ENCODE results near the gene STX16. TPM values are rescaled to one million over a fixed set of nuclear protein-coding genes. Genes with fewer than 3 reads are reported as not detected.

Gene STX16
- total RNA-seq, 3 donors from 2014 or later: 42.2 to 70.4 (median 43.1) TPM

DNA sequence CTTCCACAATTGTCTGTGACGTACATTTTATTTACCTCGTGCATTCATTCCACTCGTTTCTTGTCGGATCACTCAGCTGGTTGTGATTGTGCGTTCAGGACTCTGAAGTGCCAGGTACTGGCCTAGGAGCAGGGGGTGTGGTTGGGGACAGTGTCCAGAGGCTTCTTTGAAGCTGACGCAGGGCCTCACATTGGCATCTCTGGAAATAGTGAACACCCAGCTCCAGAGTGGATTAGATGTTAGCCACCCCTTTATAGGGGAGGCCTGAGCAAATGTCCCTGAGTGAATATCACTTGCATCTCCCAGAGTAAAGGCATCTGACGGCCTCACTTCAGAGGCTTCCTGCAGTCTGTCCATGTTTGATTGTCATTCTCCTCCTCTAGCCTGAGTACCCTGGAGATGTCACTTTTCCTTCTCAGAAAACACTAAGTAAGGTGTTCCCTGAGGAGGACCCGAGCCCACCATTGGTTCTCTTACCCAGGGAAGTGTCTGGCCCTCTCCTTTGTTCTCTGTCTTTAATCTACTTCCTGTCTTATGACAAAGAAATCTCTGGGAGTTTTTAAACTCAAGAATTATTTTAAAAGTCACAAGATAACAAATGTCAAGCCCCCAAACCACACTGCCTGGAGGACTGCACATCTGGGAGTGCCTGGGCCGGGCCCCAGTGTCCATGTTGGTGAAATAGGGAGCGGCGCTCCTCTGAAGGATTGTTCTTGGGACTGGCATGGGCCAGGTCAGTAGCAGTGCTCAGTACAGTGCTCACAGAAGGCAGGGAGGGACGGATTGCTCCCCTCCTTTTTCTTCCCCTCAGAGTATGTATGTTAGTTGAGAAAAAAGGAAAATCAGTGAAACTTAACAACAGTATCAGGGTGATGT, 10.8 kb downstream of the STX16 start:
- no peak overlapping the region for H3K4me3 ChIP-seq
- TF ChIP-seq, protein P1, sequence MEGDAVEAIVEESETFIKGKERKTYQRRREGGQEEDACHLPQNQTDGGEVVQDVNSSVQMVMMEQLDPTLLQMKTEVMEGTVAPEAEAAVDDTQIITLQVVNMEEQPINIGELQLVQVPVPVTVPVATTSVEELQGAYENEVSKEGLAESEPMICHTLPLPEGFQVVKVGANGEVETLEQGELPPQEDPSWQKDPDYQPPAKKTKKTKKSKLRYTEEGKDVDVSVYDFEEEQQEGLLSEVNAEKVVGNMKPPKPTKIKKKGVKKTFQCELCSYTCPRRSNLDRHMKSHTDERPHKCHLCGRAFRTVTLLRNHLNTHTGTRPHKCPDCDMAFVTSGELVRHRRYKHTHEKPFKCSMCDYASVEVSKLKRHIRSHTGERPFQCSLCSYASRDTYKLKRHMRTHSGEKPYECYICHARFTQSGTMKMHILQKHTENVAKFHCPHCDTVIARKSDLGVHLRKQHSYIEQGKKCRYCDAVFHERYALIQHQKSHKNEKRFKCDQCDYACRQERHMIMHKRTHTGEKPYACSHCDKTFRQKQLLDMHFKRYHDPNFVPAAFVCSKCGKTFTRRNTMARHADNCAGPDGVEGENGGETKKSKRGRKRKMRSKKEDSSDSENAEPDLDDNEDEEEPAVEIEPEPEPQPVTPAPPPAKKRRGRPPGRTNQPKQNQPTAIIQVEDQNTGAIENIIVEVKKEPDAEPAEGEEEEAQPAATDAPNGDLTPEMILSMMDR (IDR thresholded peaks at IDR 0.05): no peak
- DNase-seq (no peak), ATAC-seq (no peak)
- intact Hi-C loops (cut with DNase I, micrococcal nuclease): no loop called here
- no peaks in the 10 kb centered on the region for H3K9me3 ChIP-seq
- H3K36me3 ChIP-seq (ENCODE audit: low read depth): no peaks in the 10 kb centered on the region
- no peaks in the 10 kb centered on the region for H3K4me1 ChIP-seq (ENCODE audit: low read depth)

DNA sequence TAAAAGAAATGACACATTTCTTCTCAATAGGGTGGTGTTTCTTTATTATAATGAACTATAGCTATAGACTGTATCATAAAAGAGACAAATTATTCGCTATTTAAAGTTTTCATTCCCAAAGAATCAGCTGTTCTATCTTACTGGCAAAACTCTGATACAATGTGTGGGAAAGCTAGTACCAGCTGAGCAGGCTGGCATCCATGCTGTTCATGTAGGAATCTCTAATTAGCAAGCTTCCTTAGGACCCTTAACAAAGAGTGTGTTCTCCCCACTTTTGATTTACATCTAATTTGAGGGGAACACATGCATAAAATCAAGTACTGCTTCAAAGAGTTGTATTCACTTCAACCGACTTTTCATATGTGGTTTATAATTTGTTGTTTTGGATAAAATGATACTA, 13.2 kb downstream of the STX16 start:
- no peaks in the 10 kb centered on the region for H3K4me1 ChIP-seq (ENCODE audit: low read depth)
- H3K9me3 ChIP-seq: no peaks in the 10 kb centered on the region
- DNase-seq (no peak), ATAC-seq (no peak)
- intact Hi-C loops (cut with DNase I, micrococcal nuclease): no loop called here
- TF ChIP-seq, protein P1 (IDR thresholded peaks at IDR 0.05): no peak
- H3K36me3 ChIP-seq (ENCODE audit: low read depth): no peaks in the 10 kb centered on the region
- H3K4me3 ChIP-seq: no peak overlapping the region

DNA sequence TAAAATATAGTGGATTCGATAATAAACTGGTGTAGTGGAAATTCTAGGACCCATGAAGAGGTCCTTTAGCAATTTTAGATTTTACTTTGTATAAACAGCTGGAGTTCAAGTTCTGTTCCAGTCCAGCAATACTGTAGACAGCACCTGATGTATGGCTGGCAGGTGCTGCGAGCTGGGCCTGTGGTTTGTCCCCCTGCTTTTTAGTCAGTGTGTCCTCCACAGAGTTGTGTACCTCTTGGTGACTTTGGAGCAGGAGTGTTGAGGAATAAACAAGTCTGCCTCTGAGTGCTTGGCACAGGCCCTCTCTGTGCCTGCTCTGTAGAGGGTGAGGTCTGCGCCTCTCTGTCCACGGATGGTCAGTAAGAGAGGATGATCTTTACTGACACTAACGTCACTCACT, 13.8 kb downstream of the STX16 start:
- intact Hi-C loops (cut with DNase I, micrococcal nuclease): no loop called here
- TF ChIP-seq, protein P1 (IDR thresholded peaks at IDR 0.05): no peak
- Histone ChIP-seq H3K9me3 (no peaks in the 10 kb centered on the region), H3K36me3 (ENCODE audit: low read depth) (no peaks in the 10 kb centered on the region), H3K4me3 (no peak overlapping the region), H3K4me1 (ENCODE audit: low read depth) (no peaks in the 10 kb centered on the region)
- no peak for ATAC-seq
- DNase-seq: no peak

DNA sequence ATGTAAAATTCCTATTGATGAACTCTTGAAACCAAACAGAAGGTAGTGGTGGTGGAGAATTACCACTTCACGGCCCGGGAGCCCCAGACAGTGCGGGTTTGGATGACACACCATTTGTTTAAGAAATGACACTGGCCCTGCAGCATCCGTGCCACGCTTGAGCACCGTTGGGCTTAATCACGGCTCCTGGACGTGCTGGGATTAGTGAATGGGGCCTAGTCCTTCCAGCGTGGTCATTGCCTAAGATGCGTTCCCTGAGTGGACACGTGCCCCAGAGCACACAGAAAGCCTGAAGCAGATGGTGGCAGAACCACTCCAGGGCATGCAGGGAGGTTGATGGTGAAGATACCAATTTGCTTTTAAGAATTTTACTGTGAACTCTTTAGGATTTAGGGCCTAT, 14.5 kb downstream of the STX16 start:
- H3K4me3 ChIP-seq: no peak overlapping the region
- no peaks in the 10 kb centered on the region for H3K36me3 ChIP-seq (ENCODE audit: low read depth)
- TF ChIP-seq, protein P1 (IDR thresholded peaks at IDR 0.05): no peak
- intact Hi-C loops (cut with DNase I, micrococcal nuclease): no loop called here
- DNase-seq (no peak), ATAC-seq (no peak)
- no peaks in the 10 kb centered on the region for H3K9me3 ChIP-seq
- H3K4me1 ChIP-seq (ENCODE audit: low read depth): no peaks in the 10 kb centered on the region

DNA sequence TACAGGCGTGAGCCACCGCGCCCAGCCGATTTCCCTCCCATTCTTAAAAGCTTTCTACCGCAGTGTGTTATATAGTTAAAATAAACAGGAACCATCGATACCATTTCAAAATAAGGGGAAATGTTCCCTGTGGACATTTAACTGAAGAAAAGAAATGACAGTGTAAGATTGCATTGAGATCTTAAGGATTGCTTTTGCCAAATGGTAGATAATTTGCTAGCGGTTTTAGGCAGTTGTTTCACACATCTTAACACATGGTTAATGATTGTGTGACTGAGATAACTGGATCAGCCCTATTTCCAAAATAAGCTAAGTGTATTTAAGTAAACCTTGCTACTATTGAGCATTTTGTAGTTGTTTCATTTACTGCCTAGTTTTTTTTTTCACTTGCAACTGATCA, 15.6 kb downstream of the STX16 start:
- DNase-seq (no peak), ATAC-seq (no peak)
- Histone ChIP-seq H3K9me3 (no peaks in the 10 kb centered on the region), H3K4me3 (no peak overlapping the region), H3K36me3 (ENCODE audit: low read depth) (no peaks in the 10 kb centered on the region), H3K4me1 (ENCODE audit: low read depth) (no peaks in the 10 kb centered on the region)
- intact Hi-C loops (cut with DNase I, micrococcal nuclease): no loop called here
- TF ChIP-seq, protein P1 (IDR thresholded peaks at IDR 0.05): no peak
